ENCODE measurements around the gene FCMR.

Gene FCMR

DNA sequence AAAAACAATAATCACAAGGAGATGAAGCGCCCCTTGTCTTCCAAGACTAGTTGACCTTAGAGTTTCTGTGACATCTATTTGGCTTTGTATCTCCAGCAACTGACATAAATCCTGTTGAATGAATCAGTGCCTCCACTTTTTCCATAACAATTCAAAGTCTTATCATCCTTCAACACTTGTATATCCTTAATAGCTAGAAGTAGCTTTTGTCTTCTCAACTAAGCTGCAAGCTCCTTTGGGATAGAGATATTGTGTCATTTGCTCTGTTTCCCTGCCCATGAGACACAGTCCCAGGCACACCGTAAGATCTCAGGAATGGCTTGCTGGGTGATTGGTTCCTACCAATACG is 18.8 kb upstream of the FCMR start:
- TF ChIP-seq, protein P1, sequence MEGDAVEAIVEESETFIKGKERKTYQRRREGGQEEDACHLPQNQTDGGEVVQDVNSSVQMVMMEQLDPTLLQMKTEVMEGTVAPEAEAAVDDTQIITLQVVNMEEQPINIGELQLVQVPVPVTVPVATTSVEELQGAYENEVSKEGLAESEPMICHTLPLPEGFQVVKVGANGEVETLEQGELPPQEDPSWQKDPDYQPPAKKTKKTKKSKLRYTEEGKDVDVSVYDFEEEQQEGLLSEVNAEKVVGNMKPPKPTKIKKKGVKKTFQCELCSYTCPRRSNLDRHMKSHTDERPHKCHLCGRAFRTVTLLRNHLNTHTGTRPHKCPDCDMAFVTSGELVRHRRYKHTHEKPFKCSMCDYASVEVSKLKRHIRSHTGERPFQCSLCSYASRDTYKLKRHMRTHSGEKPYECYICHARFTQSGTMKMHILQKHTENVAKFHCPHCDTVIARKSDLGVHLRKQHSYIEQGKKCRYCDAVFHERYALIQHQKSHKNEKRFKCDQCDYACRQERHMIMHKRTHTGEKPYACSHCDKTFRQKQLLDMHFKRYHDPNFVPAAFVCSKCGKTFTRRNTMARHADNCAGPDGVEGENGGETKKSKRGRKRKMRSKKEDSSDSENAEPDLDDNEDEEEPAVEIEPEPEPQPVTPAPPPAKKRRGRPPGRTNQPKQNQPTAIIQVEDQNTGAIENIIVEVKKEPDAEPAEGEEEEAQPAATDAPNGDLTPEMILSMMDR (conservative IDR thresholded peaks at IDR 0.05; ENCODE audit: low read length), result no peak
- DNase-seq (ENCODE audit: low read depth), result no peak
- no peak overlapping the region for H3K4me3 ChIP-seq (ENCODE audit: low read length)

DNA sequence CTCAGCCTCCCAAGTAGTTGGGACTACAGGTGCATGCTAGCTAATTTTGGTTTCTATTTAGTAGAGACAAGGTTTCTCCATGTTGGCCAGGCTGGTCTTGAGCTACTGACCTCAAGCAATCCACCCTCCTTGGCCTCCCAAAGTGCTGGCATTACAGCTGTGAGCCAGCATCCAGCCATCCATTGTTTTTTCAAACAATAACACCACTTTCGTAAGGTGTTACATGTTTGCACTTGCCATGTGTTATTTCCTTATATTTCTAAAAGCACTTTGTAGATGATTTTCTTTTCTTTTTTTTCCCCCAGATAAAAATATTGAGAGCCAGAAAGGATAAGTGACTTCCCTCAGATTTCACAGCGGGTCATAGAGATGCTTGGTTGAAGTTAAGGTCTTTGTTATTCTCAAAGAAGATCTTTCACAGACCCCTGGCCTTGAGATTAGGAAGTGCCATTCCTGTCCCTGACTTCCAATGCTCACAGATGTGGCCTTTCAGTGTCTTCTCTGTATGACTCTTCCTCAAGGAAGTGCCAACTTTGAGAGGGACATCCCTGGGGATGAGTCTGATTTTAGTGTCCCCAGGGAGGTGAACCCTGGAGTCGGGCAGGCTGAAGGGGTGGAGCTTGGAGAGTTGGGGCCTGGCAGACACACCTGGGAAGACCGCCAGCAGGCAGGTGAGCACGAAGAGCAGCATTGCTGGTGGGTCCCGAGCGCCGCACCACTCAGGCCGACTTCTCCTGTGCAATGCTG is 18.3 kb upstream of the FCMR start:
- DNase-seq (ENCODE audit: low read depth), result no peak
- TF ChIP-seq, protein P1 (conservative IDR thresholded peaks at IDR 0.05; ENCODE audit: low read length), result no peak
- no peak overlapping the region for H3K4me3 ChIP-seq (ENCODE audit: low read length)

DNA sequence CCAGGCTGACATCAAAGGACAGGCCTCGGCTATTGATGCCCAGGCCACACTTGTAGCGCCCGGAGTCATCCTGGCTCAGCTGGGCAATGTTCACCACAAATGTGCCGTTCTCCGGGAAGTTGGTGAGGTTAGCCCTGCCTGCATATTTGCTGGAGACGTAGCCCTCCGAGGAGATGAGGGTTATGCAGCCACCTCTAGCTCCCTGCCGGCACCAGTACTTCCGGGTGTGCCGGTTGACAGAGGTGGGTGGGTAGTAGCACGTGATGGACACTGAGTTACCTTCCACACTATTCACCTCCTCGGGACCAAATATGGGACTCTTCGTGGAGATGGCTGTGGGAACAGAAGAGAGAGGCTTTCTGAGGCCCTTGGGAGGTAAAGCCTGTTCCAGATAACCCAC is 17.4 kb upstream of the FCMR start:
- TF ChIP-seq, protein P1 (conservative IDR thresholded peaks at IDR 0.05; ENCODE audit: low read length), result no peak
- DNase-seq (ENCODE audit: low read depth), result no peak
- no peak overlapping the region for H3K4me3 ChIP-seq (ENCODE audit: low read length)

DNA sequence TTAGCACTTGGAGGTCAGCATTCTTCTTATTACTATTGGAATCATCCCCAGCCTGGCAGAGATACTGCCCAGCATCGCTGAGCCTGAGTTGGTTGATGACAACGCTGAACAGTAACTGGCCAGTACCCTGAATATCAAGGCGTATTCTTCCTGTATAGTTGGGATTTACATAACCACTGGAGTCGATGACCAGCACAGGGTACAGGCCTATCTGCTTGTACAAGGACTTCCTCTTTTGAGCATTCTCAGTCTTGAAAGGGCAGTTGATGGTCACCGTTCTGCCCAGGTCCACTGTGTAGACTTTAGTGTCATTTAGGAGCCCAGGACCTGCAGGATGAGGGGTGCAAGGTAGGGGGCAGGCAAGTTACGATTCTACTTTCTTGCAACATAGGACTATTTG is 15.7 kb upstream of the FCMR start:
- no peak for DNase-seq (ENCODE audit: low read depth)
- H3K4me3 ChIP-seq (ENCODE audit: low read length), result no peak overlapping the region
- TF ChIP-seq, protein P1 (conservative IDR thresholded peaks at IDR 0.05; ENCODE audit: low read length), result no peak

DNA sequence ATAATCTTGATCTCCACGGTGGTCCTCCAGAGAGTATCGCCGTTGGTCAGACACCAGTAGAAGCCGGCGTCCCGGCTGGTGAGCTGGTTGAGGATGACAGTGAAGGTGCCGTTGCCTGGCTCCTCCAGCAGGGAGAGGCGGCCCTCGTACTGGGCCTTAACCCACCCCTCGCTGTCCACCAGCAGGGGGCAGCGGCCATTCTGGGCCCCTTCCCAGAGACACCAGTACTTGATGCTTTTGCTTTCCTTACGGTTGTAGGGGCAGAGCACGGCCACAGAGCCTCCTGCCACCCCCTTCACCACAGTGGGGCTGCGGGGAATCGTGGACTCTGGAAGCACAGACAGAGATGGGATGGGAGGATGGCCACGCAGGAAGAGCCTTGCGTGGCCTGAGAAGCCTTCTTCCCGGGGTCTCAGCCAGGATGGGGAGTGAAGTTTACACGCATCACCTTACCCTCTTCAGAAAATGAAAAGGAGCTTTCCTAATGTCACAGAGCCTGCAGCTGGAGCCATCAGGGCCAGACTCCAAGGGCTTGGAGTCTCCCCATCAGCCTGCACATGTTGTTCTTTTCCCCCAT is 13.8 kb upstream of the FCMR start:
- TF ChIP-seq, protein P1 (conservative IDR thresholded peaks at IDR 0.05; ENCODE audit: low read length), result peak; percentile 47
- no peak overlapping the region for H3K4me3 ChIP-seq (ENCODE audit: low read length)
- DNase-seq (ENCODE audit: low read depth), result no peak

DNA sequence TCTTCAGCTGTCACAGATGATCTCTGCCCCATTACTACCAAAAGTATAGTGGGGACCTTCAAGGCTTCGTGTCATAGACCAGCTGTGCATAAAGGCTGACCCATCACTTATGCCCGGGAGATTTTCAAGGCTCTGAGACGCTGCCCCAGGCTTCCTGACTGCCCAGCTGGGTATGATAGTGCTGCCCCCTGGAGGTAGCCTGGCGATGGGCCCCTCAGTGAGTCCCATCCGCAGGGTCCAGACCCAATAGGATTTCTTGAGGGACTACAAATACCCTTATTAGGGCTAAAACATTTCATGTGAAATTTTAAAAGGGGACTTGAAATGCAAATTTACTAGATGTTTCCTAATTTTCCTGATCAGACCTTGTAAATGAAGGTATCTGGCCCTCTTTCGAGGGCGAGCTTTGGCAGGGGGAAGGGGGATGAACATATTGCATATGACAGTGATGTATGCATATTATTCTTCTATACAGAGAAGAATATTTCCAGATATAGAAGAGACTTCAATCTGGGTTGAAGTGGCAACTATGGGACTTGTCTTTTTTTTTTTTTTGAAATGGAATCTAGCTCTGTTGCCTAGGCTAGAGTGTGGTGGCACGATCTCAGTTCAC is 11.7 kb upstream of the FCMR start:
- no peak for DNase-seq (ENCODE audit: low read depth)
- H3K4me3 ChIP-seq (ENCODE audit: low read length), result no peak overlapping the region
- TF ChIP-seq, protein P1 (conservative IDR thresholded peaks at IDR 0.05; ENCODE audit: low read length), result peak; percentile 48

DNA sequence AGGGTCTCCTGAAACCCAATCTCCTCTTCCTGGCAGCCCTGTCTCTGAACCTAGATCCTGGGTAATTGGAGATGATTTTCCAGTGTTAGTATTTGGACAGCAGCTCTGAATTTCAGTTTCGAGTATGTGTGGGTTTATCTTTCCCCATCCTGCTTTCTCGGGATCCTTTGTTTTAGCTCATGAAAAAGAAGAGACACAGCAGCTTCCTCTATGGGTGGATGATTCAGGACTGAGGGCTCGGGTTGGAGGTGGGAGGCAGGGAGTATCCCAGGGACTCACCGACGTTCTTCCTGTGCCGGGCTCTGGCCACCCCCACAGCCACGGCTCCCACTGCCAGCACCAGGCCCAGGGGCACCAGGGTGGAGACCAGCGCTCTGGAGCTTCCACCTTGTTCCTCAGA is 10.4 kb upstream of the FCMR start:
- no peak for DNase-seq (ENCODE audit: low read depth)
- TF ChIP-seq, protein P1 (conservative IDR thresholded peaks at IDR 0.05; ENCODE audit: low read length), result no peak
- no peak overlapping the region for H3K4me3 ChIP-seq (ENCODE audit: low read length)
